LNCaP clone FGC (cell line): Measurements from ENCODE around the gene PDC.
"Not testable (repeated sequence)": the region's sequence is repeated elsewhere in the genome, so short reads cannot be mapped to it uniquely, and the experiment has no call there.

Source experiments
- DNase-seq: peaks from one replicate; pipeline ENCODE4 v3.0.0-alpha.2; 2011; ENCODE audit warnings: low read depth
- H3K4me3 ChIP-seq: 2 replicates; pipeline ENCODE4 v1.5.1; 2011; ENCODE audit warnings: mild to moderate bottlenecking, low read depth, low read length, control low read depth
- TF ChIP-seq, protein P1 (sequence below): IDR thresholded peaks from 2 replicates; pipeline ENCODE4 v1.5.1; 2012; ENCODE audit warnings: mild to moderate bottlenecking; ENCODE audit not compliant: control insufficient read depth, insufficient read depth; ENCODE audit errors: extremely low read depth

The PDC gene

DNA sequence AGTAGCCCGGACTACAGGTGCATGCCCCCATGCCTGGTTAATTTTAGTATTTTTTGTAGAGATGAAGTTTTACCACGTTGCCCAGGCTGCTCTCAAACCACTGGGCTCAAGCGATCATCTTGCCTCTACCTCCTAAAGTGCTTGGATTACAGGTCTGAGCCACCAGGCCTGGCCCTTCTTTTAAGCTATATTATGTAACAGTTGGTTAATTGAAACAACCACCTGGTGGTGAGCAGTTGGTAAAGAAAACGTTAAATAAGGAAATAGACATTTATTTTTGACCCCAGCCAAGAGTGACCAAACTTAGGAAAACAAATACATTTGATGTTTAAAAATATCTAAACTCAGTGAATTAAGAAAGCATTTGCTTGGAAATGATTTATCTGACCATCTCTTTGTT lies 12.1 kb upstream of the PDC start:
- TF ChIP-seq, protein P1, sequence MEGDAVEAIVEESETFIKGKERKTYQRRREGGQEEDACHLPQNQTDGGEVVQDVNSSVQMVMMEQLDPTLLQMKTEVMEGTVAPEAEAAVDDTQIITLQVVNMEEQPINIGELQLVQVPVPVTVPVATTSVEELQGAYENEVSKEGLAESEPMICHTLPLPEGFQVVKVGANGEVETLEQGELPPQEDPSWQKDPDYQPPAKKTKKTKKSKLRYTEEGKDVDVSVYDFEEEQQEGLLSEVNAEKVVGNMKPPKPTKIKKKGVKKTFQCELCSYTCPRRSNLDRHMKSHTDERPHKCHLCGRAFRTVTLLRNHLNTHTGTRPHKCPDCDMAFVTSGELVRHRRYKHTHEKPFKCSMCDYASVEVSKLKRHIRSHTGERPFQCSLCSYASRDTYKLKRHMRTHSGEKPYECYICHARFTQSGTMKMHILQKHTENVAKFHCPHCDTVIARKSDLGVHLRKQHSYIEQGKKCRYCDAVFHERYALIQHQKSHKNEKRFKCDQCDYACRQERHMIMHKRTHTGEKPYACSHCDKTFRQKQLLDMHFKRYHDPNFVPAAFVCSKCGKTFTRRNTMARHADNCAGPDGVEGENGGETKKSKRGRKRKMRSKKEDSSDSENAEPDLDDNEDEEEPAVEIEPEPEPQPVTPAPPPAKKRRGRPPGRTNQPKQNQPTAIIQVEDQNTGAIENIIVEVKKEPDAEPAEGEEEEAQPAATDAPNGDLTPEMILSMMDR: no peak
- no peak for DNase-seq
- no peak overlapping the region for H3K4me3 ChIP-seq

DNA sequence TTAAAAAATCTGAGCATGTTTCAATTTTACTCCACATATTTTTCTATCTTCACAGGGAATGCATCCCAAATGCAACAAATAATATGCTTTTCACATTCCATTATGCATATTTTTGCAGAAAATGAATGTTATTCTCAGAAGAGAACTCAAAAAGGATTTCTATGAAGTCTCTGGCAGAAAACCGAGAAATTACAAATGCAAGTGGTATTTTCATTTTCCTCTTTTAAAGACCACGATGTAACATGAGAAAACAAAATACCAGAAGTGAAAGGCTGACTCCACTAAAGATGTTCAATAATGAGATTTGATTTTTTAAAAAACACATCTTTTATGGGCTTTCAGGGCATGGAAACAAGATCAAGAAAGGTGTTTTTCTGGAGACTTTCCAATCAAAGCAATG lies 5.0 kb upstream of the PDC start:
- no peak for DNase-seq
- TF ChIP-seq, protein P1: no peak
- no peak overlapping the region for H3K4me3 ChIP-seq

DNA sequence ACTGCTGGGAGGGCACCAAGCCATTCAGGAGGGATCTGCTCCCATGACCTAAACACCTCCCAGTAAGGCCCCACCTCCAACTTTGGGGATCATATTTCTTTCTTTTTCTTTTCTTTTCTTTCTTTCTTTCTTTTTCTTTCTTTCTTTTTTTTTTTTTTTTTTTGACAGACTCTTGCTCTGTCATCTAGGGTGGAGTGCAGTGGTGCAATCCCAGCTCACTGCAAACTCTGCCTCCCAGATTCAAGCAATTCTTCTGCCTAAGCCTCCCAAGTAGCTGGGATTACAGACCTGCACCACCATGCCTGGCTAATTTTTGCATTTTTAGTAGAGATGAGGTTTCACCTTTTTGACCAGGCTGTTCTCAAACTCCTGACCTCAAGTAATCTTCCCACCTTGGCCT lies 4.6 kb upstream of the PDC start:
- not testable (repeated sequence) for DNase-seq, H3K4me3 ChIP-seq

DNA sequence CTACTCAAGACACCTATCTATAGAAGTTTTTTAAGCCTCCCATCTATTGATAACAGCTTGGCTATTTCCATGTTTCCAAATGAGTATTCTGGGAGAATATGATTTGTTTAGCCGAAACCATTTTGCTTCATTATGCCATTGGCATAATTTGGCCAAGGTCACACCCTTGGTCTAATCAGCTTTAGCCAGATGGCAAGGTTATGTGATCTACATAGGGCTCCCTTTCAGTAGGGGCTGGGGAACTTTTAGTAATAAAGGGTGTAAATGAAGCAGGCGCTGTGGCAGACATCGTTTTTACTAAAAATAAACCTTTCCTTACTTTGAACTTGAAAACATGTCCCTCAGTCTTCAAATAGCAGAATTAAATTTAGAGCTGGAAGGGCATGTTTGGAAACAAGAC lies 3.0 kb upstream of the PDC start:
- H3K4me3 ChIP-seq: no peak overlapping the region
- no peak for DNase-seq
- TF ChIP-seq, protein P1: no peak

DNA sequence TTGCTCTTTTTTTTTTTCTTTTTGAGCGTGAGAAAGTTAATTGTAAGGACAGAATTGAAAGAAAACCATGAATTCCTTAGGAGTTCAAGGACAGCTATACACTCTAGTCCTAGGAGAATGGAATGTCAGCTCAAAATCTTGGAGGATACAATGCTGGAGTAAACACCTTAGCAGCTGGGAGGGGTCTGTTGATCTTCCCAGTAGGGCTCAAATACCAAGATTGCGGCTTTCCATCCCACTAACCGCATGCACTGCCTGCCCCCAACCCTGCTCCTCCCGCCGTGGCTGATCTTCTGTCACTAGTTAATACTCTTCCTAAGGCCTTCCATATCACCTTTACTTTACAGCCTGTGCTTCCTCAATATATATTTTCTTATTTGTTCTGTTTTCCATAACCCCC lies 2.6 kb upstream of the PDC start:
- DNase-seq: no peak
- no peak overlapping the region for H3K4me3 ChIP-seq

DNA sequence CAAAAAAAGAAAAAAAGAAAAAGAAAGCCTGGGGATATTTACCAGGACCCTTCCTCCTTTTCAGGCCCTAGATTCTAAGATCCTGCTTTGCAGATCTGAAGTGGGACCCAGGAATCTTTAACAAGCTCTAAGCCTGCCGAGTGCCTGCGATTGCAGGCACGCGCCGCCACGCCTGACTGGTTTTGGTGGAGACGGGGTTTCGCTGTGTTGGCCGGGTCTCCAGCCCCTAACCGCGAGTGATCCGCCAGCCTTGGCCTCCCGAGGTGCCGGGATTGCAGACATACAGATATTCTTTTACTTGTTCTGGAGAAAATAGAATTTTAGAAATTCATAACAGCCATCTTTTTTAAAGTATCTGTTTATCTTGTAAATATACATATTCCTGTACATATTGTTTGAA lies 1.8 kb downstream of the PDC start:
- DNase-seq, H3K4me3 ChIP-seq: not testable (repeated sequence)

More for the DNA sequence above, 2.6 kb upstream of the PDC start:
- TF ChIP-seq, protein P1: no peak

DNA sequence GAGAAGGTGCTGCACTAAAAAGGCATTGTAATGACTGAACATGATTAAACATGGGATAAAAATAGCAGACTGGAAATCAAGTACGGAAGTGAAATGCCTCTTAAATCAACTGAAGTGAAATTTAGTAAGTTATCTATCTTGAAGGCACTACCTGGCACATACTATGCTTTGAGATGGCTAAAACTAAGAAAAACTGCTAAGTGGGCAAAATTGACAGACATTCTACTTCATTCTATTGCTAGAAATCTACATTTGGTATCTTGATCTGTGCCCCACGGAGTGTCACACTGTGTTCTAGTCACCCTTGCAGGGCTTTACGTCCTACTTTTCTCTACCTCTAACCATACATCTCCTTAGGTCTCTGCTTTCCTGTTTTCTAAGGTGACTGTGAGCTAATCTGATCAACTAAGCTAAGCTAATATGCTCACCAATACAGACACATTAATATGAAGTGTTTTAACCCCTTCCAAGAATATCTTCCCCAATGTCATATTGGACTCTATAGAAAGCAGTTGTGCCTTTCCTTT lies 4.1 kb downstream of the PDC start:
- TF ChIP-seq, protein P1: no peak
- no peak overlapping the region for H3K4me3 ChIP-seq
- no peak for DNase-seq

DNA sequence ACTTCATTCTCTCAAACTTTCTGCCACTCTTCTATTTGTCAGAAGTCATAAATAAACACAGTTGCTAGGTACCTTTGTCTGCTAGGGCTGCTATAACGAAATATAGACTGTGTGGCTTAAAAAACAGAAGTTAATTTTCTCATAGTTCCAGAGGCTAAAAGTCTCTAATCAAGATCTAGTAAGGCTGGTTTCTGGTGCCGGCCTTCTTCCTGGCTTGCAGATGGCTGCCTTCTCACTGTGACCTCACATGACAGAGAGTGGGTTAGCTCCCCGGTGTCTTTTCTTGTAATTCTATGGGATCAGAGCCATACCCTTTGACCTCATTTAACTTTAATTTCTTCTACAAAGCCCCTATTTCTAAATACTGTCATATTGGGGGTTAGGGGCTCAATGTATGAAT lies 5.9 kb downstream of the PDC start:
- no peak overlapping the region for H3K4me3 ChIP-seq
- TF ChIP-seq, protein P1: no peak
- DNase-seq: no peak
